Thyroid gland (tissue), 4 donors: Measurements from ENCODE around the gene TRIM37.

Experiments used
- POLR2A ChIP-seq, 2 donors: fragments of 450-650 bp; IDR thresholded peaks; one replicate each; pipeline ENCODE4 v1.6.1; 2017; ENCODE audit warnings: antibody characterized with exemption in 2 of 2, mild to moderate bottlenecking in 2 of 2, moderate library complexity in 1 of 2
- TF ChIP-seq, protein P1 (sequence below), 6 experiments: fragments of 200-600 bp in 3 of 6; fragments of 450-650 bp in 3 of 6; sonication (generic) in 3 of 6; IDR thresholded peaks; one replicate each; pipeline ENCODE4 v1.5.1; 2016 to 2019; ENCODE audit warnings: antibody characterized with exemption in 6 of 6, mild to moderate bottlenecking in 2 of 6, inconsistent platforms in 1 of 6, moderate library complexity in 1 of 6

DNA sequence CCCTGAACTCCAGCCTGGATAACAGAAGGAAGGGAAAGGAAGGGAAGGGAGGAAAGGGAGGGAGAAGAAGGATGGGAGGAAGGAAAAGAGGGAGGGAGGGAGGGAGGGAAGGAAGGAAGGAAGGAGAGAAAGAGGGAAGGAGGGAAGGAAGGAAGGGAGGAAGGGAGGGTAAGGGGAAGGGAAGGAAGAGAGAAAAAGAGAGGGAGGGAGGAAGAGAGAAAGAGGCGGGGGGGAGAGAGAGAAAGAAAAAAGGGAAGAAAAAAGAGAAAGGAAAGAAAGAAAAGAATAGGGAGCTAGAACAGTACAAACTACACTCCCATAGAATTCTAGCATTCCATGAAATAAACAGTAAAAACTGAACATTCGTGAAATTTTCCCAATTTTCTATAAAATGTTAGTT, 23.1 kb upstream of the TRIM37 start:
- TF ChIP-seq, protein P1, sequence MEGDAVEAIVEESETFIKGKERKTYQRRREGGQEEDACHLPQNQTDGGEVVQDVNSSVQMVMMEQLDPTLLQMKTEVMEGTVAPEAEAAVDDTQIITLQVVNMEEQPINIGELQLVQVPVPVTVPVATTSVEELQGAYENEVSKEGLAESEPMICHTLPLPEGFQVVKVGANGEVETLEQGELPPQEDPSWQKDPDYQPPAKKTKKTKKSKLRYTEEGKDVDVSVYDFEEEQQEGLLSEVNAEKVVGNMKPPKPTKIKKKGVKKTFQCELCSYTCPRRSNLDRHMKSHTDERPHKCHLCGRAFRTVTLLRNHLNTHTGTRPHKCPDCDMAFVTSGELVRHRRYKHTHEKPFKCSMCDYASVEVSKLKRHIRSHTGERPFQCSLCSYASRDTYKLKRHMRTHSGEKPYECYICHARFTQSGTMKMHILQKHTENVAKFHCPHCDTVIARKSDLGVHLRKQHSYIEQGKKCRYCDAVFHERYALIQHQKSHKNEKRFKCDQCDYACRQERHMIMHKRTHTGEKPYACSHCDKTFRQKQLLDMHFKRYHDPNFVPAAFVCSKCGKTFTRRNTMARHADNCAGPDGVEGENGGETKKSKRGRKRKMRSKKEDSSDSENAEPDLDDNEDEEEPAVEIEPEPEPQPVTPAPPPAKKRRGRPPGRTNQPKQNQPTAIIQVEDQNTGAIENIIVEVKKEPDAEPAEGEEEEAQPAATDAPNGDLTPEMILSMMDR (IDR thresholded peaks at IDR 0.05) = no peak
- no peak for TF ChIP-seq POLR2A (IDR thresholded peaks at IDR 0.05)
